K562 (cell line): ENCODE data around the gene RNF214. TPM values are rescaled to one million over a fixed set of nuclear protein-coding genes. Genes with fewer than 3 reads are reported as not detected.
A peak's percentile ranks its signal among the peaks of the same experiment; 100 is the strongest.

Experiments
- MTA1 ChIP-seq: fragments of 450-650 bp; IDR thresholded peaks from 2 replicates; pipeline ENCODE4 v1.6.1; 2017; ENCODE audit warnings: borderline replicate concordance
- OTX1 ChIP-seq: fragments of 450-650 bp; formaldehyde crosslinking; IDR thresholded peaks from 2 replicates; pipeline ENCODE4 v1.4.0; 2022; ENCODE audit warnings: mild to moderate bottlenecking
- polyA plus RNA-seq, 8 experiments: library from polyadenylated mRNA; depleted of rRNA in 4 of 8; stranded (reverse) in 5 of 8; unstranded in 3 of 8; fragments of >200 nt; fragmentation: Nextera tagmentation in 2 of 8; fragmentation: Illumina TruSeq in 1 of 8; extraction: Ambion mirVana in 2 of 8; extraction: Trizol in 1 of 8; gene quantifications; 2 replicates each; pipeline versions ENCODE4 v1.2.1 to v1.2.3, GENCODE V29; 2011 to 2014; ENCODE audit warnings: inconsistent platforms in 1 of 8, missing spikeins in 1 of 8
- total RNA-seq, 7 experiments: library from RNA; depleted of rRNA in 6 of 7; stranded (reverse); fragments of >200 nt in 6 of 7; fragmentation: Illumina TruSeq in 2 of 7; extraction: Trizol in 2 of 7; gene quantifications; 2 replicates each; pipeline versions ENCODE4 v1.2.1 to v1.2.3, GENCODE V29; 2011 to 2021; ENCODE audit warnings: low replicate concordance in 1 of 7
- TF ChIP-seq, protein P1 (sequence below): fragments of 450-650 bp; IDR thresholded peaks from 2 replicates; pipeline ENCODE4 v1.6.1; 2014; ENCODE audit warnings: low read depth, mild to moderate bottlenecking, moderate library complexity, borderline replicate concordance
- TF ChIP-seq, protein P2 (sequence below): sonication (generic); formaldehyde crosslinking; IDR thresholded peaks from 2 replicates; pipeline ENCODE4 v1.9.0; 2022; ENCODE audit warnings: mild to moderate bottlenecking, missing genetic modification reagents
- TF ChIP-seq, protein P3 (sequence below): fragments of 200-600 bp; sonication (generic); IDR thresholded peaks from one replicate; pipeline ENCODE4 v1.6.1; 2012; ENCODE audit warnings: mild to moderate bottlenecking, low read depth, low read length, inconsistent platforms
- TF ChIP-seq, protein P4 (sequence below): fragments of 450-650 bp; formaldehyde crosslinking; IDR thresholded peaks from 2 replicates; pipeline ENCODE4 v1.4.0; 2022; ENCODE audit warnings: missing genetic modification characterization
- TF ChIP-seq, protein P5 (sequence below): fragments of 250-450 bp; sonication (Bioruptor Pico); IDR thresholded peaks from 2 replicates; pipeline ENCODE4 v1.8.0; 2022; ENCODE audit warnings: inconsistent platforms

Gene RNF214
- total and polyA plus RNA-seq, 9 of the 15 experiments (the other 6 are each of a cell fraction or from before 2014, with no cell fraction given) = 6.6 to 24.8 (median 11.9) TPM

DNA sequence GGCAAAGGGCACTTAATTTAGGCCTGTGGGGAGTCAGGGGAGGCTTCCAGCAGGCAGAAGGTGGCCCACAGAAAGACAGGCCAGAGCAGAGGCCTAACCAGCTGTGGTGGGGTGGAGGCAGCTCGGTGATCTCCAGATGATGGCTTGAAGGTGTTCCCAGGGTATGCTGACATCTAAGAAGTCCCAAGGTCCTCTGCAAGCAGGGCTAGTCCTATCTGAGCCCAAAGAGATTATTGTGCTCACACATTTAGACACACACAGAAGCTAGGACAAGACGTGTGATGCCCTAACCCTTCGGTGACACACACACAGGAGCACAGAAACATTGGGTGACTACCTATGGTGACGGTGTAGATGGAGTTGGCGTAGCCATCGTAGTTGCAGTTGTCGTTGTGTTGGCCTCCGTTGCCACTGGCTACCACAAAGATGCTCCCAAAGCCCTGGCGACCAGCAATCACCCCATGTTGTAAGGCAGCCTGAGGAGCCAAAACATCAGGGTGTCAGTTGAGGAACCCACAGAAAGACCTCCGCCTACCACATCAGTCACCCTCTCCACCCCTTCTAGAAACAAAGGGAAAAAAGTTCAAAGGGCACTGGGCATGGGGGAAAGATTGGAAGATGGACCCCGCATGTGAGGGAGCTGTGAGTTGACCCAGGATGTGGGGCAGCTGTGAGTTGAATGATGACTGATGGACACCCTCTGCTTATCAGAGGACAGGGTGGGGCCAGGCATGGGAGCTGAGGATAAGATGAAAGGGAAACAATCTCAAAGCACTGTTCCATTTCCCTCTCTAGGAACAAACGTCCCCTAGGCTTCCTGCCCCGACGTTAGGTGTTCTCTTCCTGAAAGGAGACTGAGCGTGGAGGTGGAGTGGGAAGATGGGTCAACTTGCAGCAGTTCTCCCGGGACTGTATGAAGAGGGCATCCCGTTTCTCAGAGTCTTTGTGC, 8.5 kb upstream of the RNF214 start (continued):
- TF ChIP-seq, protein P1, sequence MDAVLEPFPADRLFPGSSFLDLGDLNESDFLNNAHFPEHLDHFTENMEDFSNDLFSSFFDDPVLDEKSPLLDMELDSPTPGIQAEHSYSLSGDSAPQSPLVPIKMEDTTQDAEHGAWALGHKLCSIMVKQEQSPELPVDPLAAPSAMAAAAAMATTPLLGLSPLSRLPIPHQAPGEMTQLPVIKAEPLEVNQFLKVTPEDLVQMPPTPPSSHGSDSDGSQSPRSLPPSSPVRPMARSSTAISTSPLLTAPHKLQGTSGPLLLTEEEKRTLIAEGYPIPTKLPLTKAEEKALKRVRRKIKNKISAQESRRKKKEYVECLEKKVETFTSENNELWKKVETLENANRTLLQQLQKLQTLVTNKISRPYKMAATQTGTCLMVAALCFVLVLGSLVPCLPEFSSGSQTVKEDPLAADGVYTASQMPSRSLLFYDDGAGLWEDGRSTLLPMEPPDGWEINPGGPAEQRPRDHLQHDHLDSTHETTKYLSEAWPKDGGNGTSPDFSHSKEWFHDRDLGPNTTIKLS = no peak
- TF ChIP-seq OTX1 (CRISPR knock-in tag) = no peak
- TF ChIP-seq, protein P2, sequence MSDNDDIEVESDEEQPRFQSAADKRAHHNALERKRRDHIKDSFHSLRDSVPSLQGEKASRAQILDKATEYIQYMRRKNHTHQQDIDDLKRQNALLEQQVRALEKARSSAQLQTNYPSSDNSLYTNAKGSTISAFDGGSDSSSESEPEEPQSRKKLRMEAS (CRISPR knock-in tag) = no peak; the same call in 1 of the 2 replicates
- TF ChIP-seq, protein P3, sequence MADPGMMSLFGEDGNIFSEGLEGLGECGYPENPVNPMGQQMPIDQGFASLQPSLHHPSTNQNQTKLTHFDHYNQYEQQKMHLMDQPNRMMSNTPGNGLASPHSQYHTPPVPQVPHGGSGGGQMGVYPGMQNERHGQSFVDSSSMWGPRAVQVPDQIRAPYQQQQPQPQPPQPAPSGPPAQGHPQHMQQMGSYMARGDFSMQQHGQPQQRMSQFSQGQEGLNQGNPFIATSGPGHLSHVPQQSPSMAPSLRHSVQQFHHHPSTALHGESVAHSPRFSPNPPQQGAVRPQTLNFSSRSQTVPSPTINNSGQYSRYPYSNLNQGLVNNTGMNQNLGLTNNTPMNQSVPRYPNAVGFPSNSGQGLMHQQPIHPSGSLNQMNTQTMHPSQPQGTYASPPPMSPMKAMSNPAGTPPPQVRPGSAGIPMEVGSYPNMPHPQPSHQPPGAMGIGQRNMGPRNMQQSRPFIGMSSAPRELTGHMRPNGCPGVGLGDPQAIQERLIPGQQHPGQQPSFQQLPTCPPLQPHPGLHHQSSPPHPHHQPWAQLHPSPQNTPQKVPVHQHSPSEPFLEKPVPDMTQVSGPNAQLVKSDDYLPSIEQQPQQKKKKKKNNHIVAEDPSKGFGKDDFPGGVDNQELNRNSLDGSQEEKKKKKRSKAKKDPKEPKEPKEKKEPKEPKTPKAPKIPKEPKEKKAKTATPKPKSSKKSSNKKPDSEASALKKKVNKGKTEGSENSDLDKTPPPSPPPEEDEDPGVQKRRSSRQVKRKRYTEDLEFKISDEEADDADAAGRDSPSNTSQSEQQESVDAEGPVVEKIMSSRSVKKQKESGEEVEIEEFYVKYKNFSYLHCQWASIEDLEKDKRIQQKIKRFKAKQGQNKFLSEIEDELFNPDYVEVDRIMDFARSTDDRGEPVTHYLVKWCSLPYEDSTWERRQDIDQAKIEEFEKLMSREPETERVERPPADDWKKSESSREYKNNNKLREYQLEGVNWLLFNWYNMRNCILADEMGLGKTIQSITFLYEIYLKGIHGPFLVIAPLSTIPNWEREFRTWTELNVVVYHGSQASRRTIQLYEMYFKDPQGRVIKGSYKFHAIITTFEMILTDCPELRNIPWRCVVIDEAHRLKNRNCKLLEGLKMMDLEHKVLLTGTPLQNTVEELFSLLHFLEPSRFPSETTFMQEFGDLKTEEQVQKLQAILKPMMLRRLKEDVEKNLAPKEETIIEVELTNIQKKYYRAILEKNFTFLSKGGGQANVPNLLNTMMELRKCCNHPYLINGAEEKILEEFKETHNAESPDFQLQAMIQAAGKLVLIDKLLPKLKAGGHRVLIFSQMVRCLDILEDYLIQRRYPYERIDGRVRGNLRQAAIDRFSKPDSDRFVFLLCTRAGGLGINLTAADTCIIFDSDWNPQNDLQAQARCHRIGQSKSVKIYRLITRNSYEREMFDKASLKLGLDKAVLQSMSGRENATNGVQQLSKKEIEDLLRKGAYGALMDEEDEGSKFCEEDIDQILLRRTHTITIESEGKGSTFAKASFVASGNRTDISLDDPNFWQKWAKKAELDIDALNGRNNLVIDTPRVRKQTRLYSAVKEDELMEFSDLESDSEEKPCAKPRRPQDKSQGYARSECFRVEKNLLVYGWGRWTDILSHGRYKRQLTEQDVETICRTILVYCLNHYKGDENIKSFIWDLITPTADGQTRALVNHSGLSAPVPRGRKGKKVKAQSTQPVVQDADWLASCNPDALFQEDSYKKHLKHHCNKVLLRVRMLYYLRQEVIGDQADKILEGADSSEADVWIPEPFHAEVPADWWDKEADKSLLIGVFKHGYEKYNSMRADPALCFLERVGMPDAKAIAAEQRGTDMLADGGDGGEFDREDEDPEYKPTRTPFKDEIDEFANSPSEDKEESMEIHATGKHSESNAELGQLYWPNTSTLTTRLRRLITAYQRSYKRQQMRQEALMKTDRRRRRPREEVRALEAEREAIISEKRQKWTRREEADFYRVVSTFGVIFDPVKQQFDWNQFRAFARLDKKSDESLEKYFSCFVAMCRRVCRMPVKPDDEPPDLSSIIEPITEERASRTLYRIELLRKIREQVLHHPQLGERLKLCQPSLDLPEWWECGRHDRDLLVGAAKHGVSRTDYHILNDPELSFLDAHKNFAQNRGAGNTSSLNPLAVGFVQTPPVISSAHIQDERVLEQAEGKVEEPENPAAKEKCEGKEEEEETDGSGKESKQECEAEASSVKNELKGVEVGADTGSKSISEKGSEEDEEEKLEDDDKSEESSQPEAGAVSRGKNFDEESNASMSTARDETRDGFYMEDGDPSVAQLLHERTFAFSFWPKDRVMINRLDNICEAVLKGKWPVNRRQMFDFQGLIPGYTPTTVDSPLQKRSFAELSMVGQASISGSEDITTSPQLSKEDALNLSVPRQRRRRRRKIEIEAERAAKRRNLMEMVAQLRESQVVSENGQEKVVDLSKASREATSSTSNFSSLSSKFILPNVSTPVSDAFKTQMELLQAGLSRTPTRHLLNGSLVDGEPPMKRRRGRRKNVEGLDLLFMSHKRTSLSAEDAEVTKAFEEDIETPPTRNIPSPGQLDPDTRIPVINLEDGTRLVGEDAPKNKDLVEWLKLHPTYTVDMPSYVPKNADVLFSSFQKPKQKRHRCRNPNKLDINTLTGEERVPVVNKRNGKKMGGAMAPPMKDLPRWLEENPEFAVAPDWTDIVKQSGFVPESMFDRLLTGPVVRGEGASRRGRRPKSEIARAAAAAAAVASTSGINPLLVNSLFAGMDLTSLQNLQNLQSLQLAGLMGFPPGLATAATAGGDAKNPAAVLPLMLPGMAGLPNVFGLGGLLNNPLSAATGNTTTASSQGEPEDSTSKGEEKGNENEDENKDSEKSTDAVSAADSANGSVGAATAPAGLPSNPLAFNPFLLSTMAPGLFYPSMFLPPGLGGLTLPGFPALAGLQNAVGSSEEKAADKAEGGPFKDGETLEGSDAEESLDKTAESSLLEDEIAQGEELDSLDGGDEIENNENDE = no peak
- TF ChIP-seq, protein P4, sequence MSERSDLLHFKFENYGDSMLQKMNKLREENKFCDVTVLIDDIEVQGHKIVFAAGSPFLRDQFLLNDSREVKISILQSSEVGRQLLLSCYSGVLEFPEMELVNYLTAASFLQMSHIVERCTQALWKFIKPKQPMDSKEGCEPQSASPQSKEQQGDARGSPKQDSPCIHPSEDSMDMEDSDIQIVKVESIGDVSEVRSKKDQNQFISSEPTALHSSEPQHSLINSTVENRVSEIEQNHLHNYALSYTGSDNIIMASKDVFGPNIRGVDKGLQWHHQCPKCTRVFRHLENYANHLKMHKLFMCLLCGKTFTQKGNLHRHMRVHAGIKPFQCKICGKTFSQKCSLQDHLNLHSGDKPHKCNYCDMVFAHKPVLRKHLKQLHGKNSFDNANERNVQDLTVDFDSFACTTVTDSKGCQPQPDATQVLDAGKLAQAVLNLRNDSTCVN (CRISPR knock-in tag) = no peak
- TF ChIP-seq MTA1 = 0 out of 2 replicates have a peak, but pooled peaks have one; percentile 21
- TF ChIP-seq, protein P5, sequence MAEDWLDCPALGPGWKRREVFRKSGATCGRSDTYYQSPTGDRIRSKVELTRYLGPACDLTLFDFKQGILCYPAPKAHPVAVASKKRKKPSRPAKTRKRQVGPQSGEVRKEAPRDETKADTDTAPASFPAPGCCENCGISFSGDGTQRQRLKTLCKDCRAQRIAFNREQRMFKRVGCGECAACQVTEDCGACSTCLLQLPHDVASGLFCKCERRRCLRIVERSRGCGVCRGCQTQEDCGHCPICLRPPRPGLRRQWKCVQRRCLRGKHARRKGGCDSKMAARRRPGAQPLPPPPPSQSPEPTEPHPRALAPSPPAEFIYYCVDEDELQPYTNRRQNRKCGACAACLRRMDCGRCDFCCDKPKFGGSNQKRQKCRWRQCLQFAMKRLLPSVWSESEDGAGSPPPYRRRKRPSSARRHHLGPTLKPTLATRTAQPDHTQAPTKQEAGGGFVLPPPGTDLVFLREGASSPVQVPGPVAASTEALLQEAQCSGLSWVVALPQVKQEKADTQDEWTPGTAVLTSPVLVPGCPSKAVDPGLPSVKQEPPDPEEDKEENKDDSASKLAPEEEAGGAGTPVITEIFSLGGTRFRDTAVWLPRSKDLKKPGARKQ (CRISPR knock-in tag) = no peak
